H1 (cell line): ENCODE data around the gene UBASH3B. TPM values are rescaled to one million over a fixed set of nuclear protein-coding genes. Genes with fewer than 3 reads are reported as not detected.

Experiments
- NANOG ChIP-seq: IDR thresholded peaks from 2 replicates; pipeline ENCODE4 v1.6.1; 2011; ENCODE audit warnings: low read length, low read depth, mild to moderate bottlenecking, inconsistent platforms; ENCODE audit not compliant: insufficient read depth, poor library complexity, severe bottlenecking
- polyA plus RNA-seq, 7 experiments: library from polyadenylated mRNA; depleted of rRNA in 3 of 7; stranded (reverse) in 5 of 7; unstranded in 2 of 7; fragments of >200 nt in 5 of 7; fragments of 200-250 nt in 2 of 7; gene quantifications; 1 replicate in 5 of 7; 2 replicates in 1 of 7; 4 replicates in 1 of 7; pipeline versions ENCODE4 v1.2.1 to v1.2.3, GENCODE V29; 2011 to 2013; ENCODE audit warnings: missing spikeins in 2 of 7, mixed read lengths in 2 of 7
- total RNA-seq: library from RNA; stranded (reverse); fragmentation: NEBNext Ultra II Directional; extraction: Animal tissue kit (Norgen Biotek cat#: 25700); gene quantifications from 2 replicates; pipeline ENCODE4 v1.2.1, GENCODE V29; 2021
- TF ChIP-seq, protein P1 (sequence below): fragments of 300-600 bp; sonication (generic); IDR thresholded peaks from 2 replicates; pipeline ENCODE4 v1.7.1; 2012; ENCODE audit warnings: low read length, moderate library complexity, mild to moderate bottlenecking, inconsistent platforms; ENCODE audit not compliant: insufficient replicate concordance

UBASH3B gene
- total and polyA plus RNA-seq, 2 of the 8 experiments (the other 6 are each of a cell fraction or from before 2014, with no cell fraction given): 7.5 to 9.5 TPM

DNA sequence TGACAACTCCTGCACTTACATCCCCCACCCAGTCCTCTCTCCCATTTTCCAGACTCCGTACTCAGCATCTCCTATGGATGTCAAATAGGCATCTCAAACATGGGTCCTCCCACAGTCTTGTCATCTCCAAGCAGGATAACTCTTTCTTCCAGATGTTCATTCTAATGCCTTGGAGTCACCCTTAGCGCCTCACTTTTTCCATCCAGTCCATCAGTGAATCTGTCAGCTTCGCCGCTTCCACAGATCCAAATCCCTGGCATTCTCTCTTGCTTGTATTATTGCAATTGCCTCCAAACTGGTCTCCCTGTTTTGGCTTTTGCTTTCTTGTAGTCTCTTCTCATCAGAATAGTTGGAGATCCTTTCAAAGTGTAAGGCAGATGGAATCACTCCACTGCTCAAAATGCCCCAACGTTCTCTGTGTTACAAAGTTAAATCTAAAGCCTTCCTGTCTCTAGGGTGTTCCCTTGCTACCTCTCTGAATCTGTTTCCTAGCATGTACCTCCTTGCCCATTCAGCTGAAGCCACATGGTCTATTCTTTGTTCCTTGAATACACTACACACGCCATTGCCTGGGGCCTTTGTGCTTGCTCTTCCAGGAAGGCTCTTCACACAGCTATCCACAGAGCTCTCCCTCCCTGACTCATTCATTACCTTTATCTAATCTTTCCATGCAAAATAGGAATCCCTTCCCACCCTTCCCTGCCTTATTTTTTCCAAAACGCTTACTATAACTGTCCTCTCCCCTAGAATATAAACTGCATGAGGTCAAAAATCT lies 64.8 kb downstream of the UBASH3B start (continued):
- TF ChIP-seq, protein P1, sequence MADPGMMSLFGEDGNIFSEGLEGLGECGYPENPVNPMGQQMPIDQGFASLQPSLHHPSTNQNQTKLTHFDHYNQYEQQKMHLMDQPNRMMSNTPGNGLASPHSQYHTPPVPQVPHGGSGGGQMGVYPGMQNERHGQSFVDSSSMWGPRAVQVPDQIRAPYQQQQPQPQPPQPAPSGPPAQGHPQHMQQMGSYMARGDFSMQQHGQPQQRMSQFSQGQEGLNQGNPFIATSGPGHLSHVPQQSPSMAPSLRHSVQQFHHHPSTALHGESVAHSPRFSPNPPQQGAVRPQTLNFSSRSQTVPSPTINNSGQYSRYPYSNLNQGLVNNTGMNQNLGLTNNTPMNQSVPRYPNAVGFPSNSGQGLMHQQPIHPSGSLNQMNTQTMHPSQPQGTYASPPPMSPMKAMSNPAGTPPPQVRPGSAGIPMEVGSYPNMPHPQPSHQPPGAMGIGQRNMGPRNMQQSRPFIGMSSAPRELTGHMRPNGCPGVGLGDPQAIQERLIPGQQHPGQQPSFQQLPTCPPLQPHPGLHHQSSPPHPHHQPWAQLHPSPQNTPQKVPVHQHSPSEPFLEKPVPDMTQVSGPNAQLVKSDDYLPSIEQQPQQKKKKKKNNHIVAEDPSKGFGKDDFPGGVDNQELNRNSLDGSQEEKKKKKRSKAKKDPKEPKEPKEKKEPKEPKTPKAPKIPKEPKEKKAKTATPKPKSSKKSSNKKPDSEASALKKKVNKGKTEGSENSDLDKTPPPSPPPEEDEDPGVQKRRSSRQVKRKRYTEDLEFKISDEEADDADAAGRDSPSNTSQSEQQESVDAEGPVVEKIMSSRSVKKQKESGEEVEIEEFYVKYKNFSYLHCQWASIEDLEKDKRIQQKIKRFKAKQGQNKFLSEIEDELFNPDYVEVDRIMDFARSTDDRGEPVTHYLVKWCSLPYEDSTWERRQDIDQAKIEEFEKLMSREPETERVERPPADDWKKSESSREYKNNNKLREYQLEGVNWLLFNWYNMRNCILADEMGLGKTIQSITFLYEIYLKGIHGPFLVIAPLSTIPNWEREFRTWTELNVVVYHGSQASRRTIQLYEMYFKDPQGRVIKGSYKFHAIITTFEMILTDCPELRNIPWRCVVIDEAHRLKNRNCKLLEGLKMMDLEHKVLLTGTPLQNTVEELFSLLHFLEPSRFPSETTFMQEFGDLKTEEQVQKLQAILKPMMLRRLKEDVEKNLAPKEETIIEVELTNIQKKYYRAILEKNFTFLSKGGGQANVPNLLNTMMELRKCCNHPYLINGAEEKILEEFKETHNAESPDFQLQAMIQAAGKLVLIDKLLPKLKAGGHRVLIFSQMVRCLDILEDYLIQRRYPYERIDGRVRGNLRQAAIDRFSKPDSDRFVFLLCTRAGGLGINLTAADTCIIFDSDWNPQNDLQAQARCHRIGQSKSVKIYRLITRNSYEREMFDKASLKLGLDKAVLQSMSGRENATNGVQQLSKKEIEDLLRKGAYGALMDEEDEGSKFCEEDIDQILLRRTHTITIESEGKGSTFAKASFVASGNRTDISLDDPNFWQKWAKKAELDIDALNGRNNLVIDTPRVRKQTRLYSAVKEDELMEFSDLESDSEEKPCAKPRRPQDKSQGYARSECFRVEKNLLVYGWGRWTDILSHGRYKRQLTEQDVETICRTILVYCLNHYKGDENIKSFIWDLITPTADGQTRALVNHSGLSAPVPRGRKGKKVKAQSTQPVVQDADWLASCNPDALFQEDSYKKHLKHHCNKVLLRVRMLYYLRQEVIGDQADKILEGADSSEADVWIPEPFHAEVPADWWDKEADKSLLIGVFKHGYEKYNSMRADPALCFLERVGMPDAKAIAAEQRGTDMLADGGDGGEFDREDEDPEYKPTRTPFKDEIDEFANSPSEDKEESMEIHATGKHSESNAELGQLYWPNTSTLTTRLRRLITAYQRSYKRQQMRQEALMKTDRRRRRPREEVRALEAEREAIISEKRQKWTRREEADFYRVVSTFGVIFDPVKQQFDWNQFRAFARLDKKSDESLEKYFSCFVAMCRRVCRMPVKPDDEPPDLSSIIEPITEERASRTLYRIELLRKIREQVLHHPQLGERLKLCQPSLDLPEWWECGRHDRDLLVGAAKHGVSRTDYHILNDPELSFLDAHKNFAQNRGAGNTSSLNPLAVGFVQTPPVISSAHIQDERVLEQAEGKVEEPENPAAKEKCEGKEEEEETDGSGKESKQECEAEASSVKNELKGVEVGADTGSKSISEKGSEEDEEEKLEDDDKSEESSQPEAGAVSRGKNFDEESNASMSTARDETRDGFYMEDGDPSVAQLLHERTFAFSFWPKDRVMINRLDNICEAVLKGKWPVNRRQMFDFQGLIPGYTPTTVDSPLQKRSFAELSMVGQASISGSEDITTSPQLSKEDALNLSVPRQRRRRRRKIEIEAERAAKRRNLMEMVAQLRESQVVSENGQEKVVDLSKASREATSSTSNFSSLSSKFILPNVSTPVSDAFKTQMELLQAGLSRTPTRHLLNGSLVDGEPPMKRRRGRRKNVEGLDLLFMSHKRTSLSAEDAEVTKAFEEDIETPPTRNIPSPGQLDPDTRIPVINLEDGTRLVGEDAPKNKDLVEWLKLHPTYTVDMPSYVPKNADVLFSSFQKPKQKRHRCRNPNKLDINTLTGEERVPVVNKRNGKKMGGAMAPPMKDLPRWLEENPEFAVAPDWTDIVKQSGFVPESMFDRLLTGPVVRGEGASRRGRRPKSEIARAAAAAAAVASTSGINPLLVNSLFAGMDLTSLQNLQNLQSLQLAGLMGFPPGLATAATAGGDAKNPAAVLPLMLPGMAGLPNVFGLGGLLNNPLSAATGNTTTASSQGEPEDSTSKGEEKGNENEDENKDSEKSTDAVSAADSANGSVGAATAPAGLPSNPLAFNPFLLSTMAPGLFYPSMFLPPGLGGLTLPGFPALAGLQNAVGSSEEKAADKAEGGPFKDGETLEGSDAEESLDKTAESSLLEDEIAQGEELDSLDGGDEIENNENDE: no peak
- no peak for TF ChIP-seq NANOG
